H1 (cell line): ENCODE data around the gene CCDC91. TPM values are rescaled to one million over a fixed set of nuclear protein-coding genes. Genes with fewer than 3 reads are reported as not detected.

Experiments used
- CTCF ChIA-PET: fragments of 300-600 bp; sonication (Branson Sonifier 250); formaldehyde crosslinking; loops from one replicate; lab custom pipeline; 2021; ENCODE audit not compliant: partially characterized antibody; lab: Charles Lee
- POLR2A ChIA-PET: fragments of 300-600 bp; sonication (Branson Sonifier 250); formaldehyde crosslinking; loops from one replicate; lab custom pipeline; 2021; ENCODE audit warnings: inconsistent platforms; ENCODE audit not compliant: partially characterized antibody; lab: Charles Lee
- DNase-seq, 2 experiments: peaks; one replicate each; pipeline versions ENCODE4 v3.0.0 to v3.0.0-alpha.2; 2010 to 2022; ENCODE audit warnings: low spot score in 2 of 2, low read depth in 1 of 2, mixed read lengths in 1 of 2
- FAIRE-seq: peaks from 2 replicates; lab custom pipeline; 2011; peaks lifted over from hg19 to GRCh38; lab: Jason Lieb, UNC
- H2AFZ ChIP-seq: 2 replicates; pipeline ENCODE4 v1.8.1; 2012; ENCODE audit warnings: low read length, inconsistent platforms
- H2AK5ac ChIP-seq: 2 replicates; pipeline ENCODE4 v1.6.1; 2013; ENCODE audit warnings: low read depth, low read length
- H2BK120ac ChIP-seq: replicated peaks from 2 replicates; pipeline ENCODE3; 2013; ENCODE audit warnings: low read depth, low read length, inconsistent platforms
- H2BK12ac ChIP-seq: 2 replicates; pipeline ENCODE4 v1.6.1; 2013; ENCODE audit warnings: low read depth, low read length
- H2BK15ac ChIP-seq: 2 replicates; pipeline ENCODE4 v1.6.1; 2013; ENCODE audit warnings: low read length
- H2BK20ac ChIP-seq: 2 replicates; pipeline ENCODE4 v1.6.1; 2013; ENCODE audit warnings: low read length
- H2BK5ac ChIP-seq: 2 replicates; pipeline ENCODE4 v1.6.1; 2013; ENCODE audit warnings: low read depth, low read length
- H3K14ac ChIP-seq: 2 replicates; pipeline ENCODE4 v1.6.1; 2013; ENCODE audit warnings: inconsistent platforms; ENCODE audit not compliant: insufficient read length
- H3K18ac ChIP-seq: 2 replicates; pipeline ENCODE4 v1.6.1; 2013; ENCODE audit warnings: low read length; ENCODE audit errors: extremely low read depth
- H3K23ac ChIP-seq: 2 replicates; pipeline ENCODE4 v1.6.1; 2013; ENCODE audit warnings: inconsistent platforms; ENCODE audit not compliant: insufficient read length
- H3K23me2 ChIP-seq: 2 replicates; pipeline ENCODE4 v1.6.1; 2013; ENCODE audit warnings: low read depth, low read length
- H3K27ac ChIP-seq: 2 replicates; pipeline ENCODE4 v1.6.1; 2011; ENCODE audit warnings: low read depth, low read length, inconsistent platforms
- H3K27me3 ChIP-seq, 4 experiments: replicated peaks in 1 of 4; 1 replicate in 1 of 4; 2 replicates in 3 of 4; pipeline versions ENCODE4 v1.6.1 to v1.8.1; 2011 to 2013; ENCODE audit warnings: low read length in 3 of 4, mild to moderate bottlenecking in 3 of 4, inconsistent platforms in 2 of 4, mixed read lengths in 2 of 4, moderate library complexity in 1 of 4; ENCODE audit not compliant: control insufficient read depth in 3 of 4, insufficient read depth in 3 of 4; ENCODE audit errors: extremely low read depth in 1 of 4
- H3K36me3 ChIP-seq, 4 experiments: 2 replicates each; pipeline versions ENCODE4 v1.6.1 to v1.8.1; 2011 to 2013; ENCODE audit warnings: mild to moderate bottlenecking in 4 of 4, low read length in 3 of 4, moderate library complexity in 2 of 4, control low read depth in 1 of 4, inconsistent platforms in 1 of 4; ENCODE audit not compliant: insufficient read depth in 4 of 4, control insufficient read depth in 2 of 4
- H3K4ac ChIP-seq: replicated peaks from 2 replicates; pipeline ENCODE3; 2013; ENCODE audit warnings: low read length, low read depth, mixed read lengths, inconsistent platforms; ENCODE audit not compliant: insufficient read length
- H3K4me1 ChIP-seq, 4 experiments: replicated peaks in 1 of 4; 1 replicate in 1 of 4; 2 replicates in 3 of 4; pipeline versions ENCODE4 v1.6.1 to v1.8.1; 2011 to 2013; ENCODE audit warnings: low read length in 3 of 4, inconsistent platforms in 2 of 4, mixed read lengths in 1 of 4; ENCODE audit not compliant: insufficient read depth in 4 of 4, control insufficient read depth in 3 of 4
- H3K4me2 ChIP-seq, 2 experiments: 2 replicates each; pipeline versions ENCODE4 v1.6.1 to v1.8.1; 2011 to 2013; ENCODE audit warnings: low read depth in 2 of 2, low read length in 2 of 2, control low read depth in 1 of 2, inconsistent platforms in 1 of 2, mild to moderate bottlenecking in 1 of 2; ENCODE audit not compliant: insufficient read depth in 1 of 2
- H3K4me3 ChIP-seq, 4 experiments: fragments of 200-600, 300-600 bp in 1 of 4; sonication (generic), shearing (Covaris generic), sonication (Bioruptor Twin) in 1 of 4; 2 replicates each; pipeline versions ENCODE4 v1.5.1 to v1.8.1; 2011 to 2016; ENCODE audit warnings: low read length in 4 of 4, low read depth in 3 of 4, control low read depth in 2 of 4, inconsistent platforms in 2 of 4, mild to moderate bottlenecking in 2 of 4, mixed read lengths in 1 of 4, moderate library complexity in 1 of 4; ENCODE audit not compliant: insufficient read depth in 2 of 4; ENCODE audit errors: extremely low read depth in 1 of 4
- H3K56ac ChIP-seq: replicated peaks from 2 replicates; pipeline ENCODE3; 2013; ENCODE audit warnings: low read depth, mild to moderate bottlenecking, mixed read lengths, low read length, inconsistent platforms; ENCODE audit not compliant: insufficient read length
- H3K79me1 ChIP-seq: 2 replicates; pipeline ENCODE4 v1.6.1; 2013; ENCODE audit warnings: low read depth, low read length, control low read depth
- H3K79me2 ChIP-seq, 2 experiments: 2 replicates each; pipeline versions ENCODE4 v1.6.1 to v1.8.1; 2012 to 2013; ENCODE audit warnings: low read length in 2 of 2, mild to moderate bottlenecking in 2 of 2, inconsistent platforms in 1 of 2; ENCODE audit not compliant: insufficient read depth in 2 of 2, control insufficient read depth in 1 of 2
- H3K9ac ChIP-seq, 4 experiments: replicated peaks in 1 of 4; 1 replicate in 1 of 4; 2 replicates in 3 of 4; pipeline versions ENCODE4 v1.6.1 to v1.8.1; 2011 to 2013; ENCODE audit warnings: low read depth in 3 of 4, low read length in 3 of 4, control low read depth in 2 of 4, mild to moderate bottlenecking in 2 of 4, moderate library complexity in 2 of 4, inconsistent platforms in 1 of 4; ENCODE audit errors: extremely low read depth in 1 of 4
- H3K9me3 ChIP-seq, 2 experiments: 2 replicates each; pipeline versions ENCODE4 v1.6.1 to v1.8.1; 2012 to 2013; ENCODE audit warnings: mild to moderate bottlenecking in 2 of 2, moderate library complexity in 2 of 2, control low read depth in 1 of 2, inconsistent platforms in 1 of 2, low read depth in 1 of 2, low read length in 1 of 2, mixed read lengths in 1 of 2; ENCODE audit not compliant: insufficient read depth in 2 of 2
- H4K20me1 ChIP-seq, 2 experiments: replicated peaks in 1 of 2; 2 replicates each; pipeline versions ENCODE3 to v1.8.1; 2011 to 2013; ENCODE audit warnings: inconsistent platforms in 2 of 2, low read length in 2 of 2, mild to moderate bottlenecking in 1 of 2; ENCODE audit not compliant: insufficient read depth in 2 of 2, control insufficient read depth in 1 of 2
- H4K5ac ChIP-seq: 2 replicates; pipeline ENCODE4 v1.6.1; 2013; ENCODE audit warnings: low read length, low read depth, mixed read lengths, inconsistent platforms; ENCODE audit not compliant: insufficient read length
- H4K8ac ChIP-seq: 2 replicates; pipeline ENCODE4 v1.8.0; 2013; ENCODE audit warnings: mild to moderate bottlenecking, moderate library complexity, low read length, inconsistent platforms; ENCODE audit not compliant: insufficient read depth; ENCODE audit errors: extremely low read depth
- H4K91ac ChIP-seq: replicated peaks from 2 replicates; pipeline ENCODE3; 2013; ENCODE audit warnings: low read length, mixed read lengths, inconsistent platforms; ENCODE audit not compliant: insufficient read length
- ASH2L ChIP-seq: fragments of 200-600, 300-600 bp; sonication (generic); IDR thresholded peaks from one replicate; pipeline ENCODE4 v1.7.1; 2017; ENCODE audit warnings: low read length
- ATF2 ChIP-seq: IDR thresholded peaks from 2 replicates; pipeline ENCODE4 v1.6.1; 2012; ENCODE audit warnings: low read length, inconsistent platforms
- CTCF ChIP-seq, 3 experiments: IDR thresholded peaks; 1 replicate in 2 of 3; 2 replicates in 1 of 3; pipeline versions ENCODE4 v1.5.1 to v1.6.1; 2011; ENCODE audit warnings: low read length in 3 of 3, mild to moderate bottlenecking in 3 of 3, inconsistent platforms in 2 of 3, low read depth in 1 of 3, moderate library complexity in 1 of 3; ENCODE audit not compliant: insufficient read depth in 1 of 3; ENCODE audit errors: control extremely low read depth in 1 of 3
- FOSL1 ChIP-seq: IDR thresholded peaks from 2 replicates; pipeline ENCODE4 v1.6.1; 2011; ENCODE audit warnings: mild to moderate bottlenecking, low read depth, low read length, moderate library complexity; ENCODE audit not compliant: insufficient read depth
- MAX ChIP-seq: IDR thresholded peaks from 2 replicates; pipeline ENCODE4 v1.6.1; 2012; ENCODE audit warnings: inconsistent platforms
- RAD21 ChIP-seq, 2 experiments: IDR thresholded peaks in 1 of 2; conservative IDR thresholded peaks in 1 of 2; 2 replicates each; pipeline ENCODE4 v1.6.1; 2011; ENCODE audit warnings: low read depth in 2 of 2, low read length in 2 of 2, improper control_type of control experiment in 1 of 2, inconsistent platforms in 1 of 2, mild to moderate bottlenecking in 1 of 2, moderate library complexity in 1 of 2
- RFX5 ChIP-seq: IDR thresholded peaks from 2 replicates; pipeline ENCODE4 v1.6.1; 2011; ENCODE audit warnings: low read depth, low read length, improper control_type of control experiment, borderline replicate concordance
- SP1 ChIP-seq: IDR thresholded peaks from 2 replicates; pipeline ENCODE4 v1.6.1; 2011; ENCODE audit warnings: low read depth, low read length
- TAF7 ChIP-seq: optimal IDR thresholded peaks from 2 replicates; pipeline ENCODE3; 2011; ENCODE audit warnings: low read depth, mild to moderate bottlenecking, inconsistent platforms, low read length, moderate library complexity, borderline replicate concordance
- YY1 ChIP-seq: IDR thresholded peaks from 2 replicates; pipeline ENCODE4 v1.6.1; 2011; ENCODE audit warnings: low read depth, mild to moderate bottlenecking, low read length
- polyA plus RNA-seq, 7 experiments: library from polyadenylated mRNA; depleted of rRNA in 3 of 7; stranded (reverse) in 5 of 7; unstranded in 2 of 7; fragments of >200 nt in 5 of 7; fragments of 200-250 nt in 2 of 7; gene quantifications; 1 replicate in 5 of 7; 2 replicates in 1 of 7; 4 replicates in 1 of 7; pipeline versions ENCODE4 v1.2.1 to v1.2.3, GENCODE V29; 2011 to 2013; ENCODE audit warnings: missing spikeins in 2 of 7, mixed read lengths in 2 of 7
- total RNA-seq: library from RNA; stranded (reverse); fragmentation: NEBNext Ultra II Directional; extraction: Animal tissue kit (Norgen Biotek cat#: 25700); gene quantifications from 2 replicates; pipeline ENCODE4 v1.2.1, GENCODE V29; 2021

Gene CCDC91
- total and polyA plus RNA-seq, 2 of the 8 experiments (the other 6 are each of a cell fraction or from before 2014, with no cell fraction given) = 8.6 to 23.1 TPM

- Histone ChIP-seq H3K36me3 (no peaks in the 10 kb centered on the region; a peak in 1 of 8 replicates), H3K27me3 (no peaks in the 10 kb centered on the region), H3K4ac (no peak overlapping the region), H2BK15ac (no peak overlapping the region), H4K20me1 (no peaks in the 10 kb centered on the region), H2BK5ac (no peak overlapping the region), H3K18ac (no peak overlapping the region), H3K4me1 (peaks cover 0 to 5% (median under 1%) of the 10 kb centered on the region in 4 experiments; a peak in 2 of 7 replicates), H3K23me2 (no peaks in the 10 kb centered on the region), H3K23ac (no peak overlapping the region), H3K9ac (no peak overlapping the region), H4K8ac (no peak overlapping the region), H2AFZ (no peak overlapping the region), H4K91ac (no peak overlapping the region), H3K4me3 (no peak overlapping the region), H4K5ac (no peak overlapping the region), H3K56ac (no peak overlapping the region), H3K14ac (no peak overlapping the region), H3K27ac (no peak overlapping the region), H3K79me1 (no peaks in the 10 kb centered on the region; the same call in 1 of the 2 replicates), H2BK120ac (no peak overlapping the region), H2AK5ac (no peak overlapping the region), H2BK20ac (no peak overlapping the region), H2BK12ac (no peak overlapping the region), H3K9me3 (no peaks in the 10 kb centered on the region), H3K4me2 (no peak overlapping the region), H3K79me2 (peaks cover 0 to 63% of the 10 kb centered on the region in 2 experiments; a peak in 2 of 4 replicates)
- ChIA-PET POLR2A (no interaction called here), CTCF (interaction anchor here (0.6 kb wide), 1 partner anchor 675 kb away, joined by 3 read pairs; no protein-coding TSS in a partner anchor)
- no peak for TF ChIP-seq MAX
- no peak for TF ChIP-seq ASH2L
- TF ChIP-seq RAD21 (IDR thresholded peaks at IDR 0.05 in 1 of 2, conservative IDR thresholded peaks at IDR 0.05 in 1 of 2; ENCODE audit: low read depth in 2 of 2, low read length in 2 of 2) = no peak
- TF ChIP-seq TAF7 = no peak
- TF ChIP-seq FOSL1 = no peak
- no peak for TF ChIP-seq ATF2
- no peak for TF ChIP-seq RFX5
- no peak for TF ChIP-seq SP1
- no peak for TF ChIP-seq CTCF (IDR thresholded peaks at IDR 0.05; ENCODE audit: control extremely low read depth in 1 of 3, insufficient read depth in 1 of 3, low read depth in 1 of 3, low read length in 3 of 3)
- no peak for TF ChIP-seq YY1
- DNase-seq (no peak), FAIRE-seq (no peak)
Measured at GRCh38 chr12:28226705-28227104, 36.4 kb downstream of the CCDC91 start.
